ES-I3 (cell line): ENCODE data around the gene CAPS.
A peak's percentile ranks its signal among the peaks of the same experiment; 100 is the strongest.

Experiments
- H3K36me3 ChIP-seq: 2 replicates; pipeline ENCODE4 v1.6.1; 2013; ENCODE audit warnings: mild to moderate bottlenecking, low read length, control low read depth, moderate library complexity; ENCODE audit not compliant: insufficient read depth
- H3K4me1 ChIP-seq: 2 replicates; pipeline ENCODE4 v1.6.1; 2013; ENCODE audit warnings: mild to moderate bottlenecking, control low read depth, low read length; ENCODE audit not compliant: insufficient read depth
- H3K9ac ChIP-seq: 2 replicates; pipeline ENCODE4 v1.6.1; 2013; ENCODE audit warnings: low read depth, mild to moderate bottlenecking, low read length, moderate library complexity
- H3K9me3 ChIP-seq: 2 replicates; pipeline ENCODE4 v1.6.1; 2013; ENCODE audit warnings: mild to moderate bottlenecking, low read length, moderate library complexity; ENCODE audit not compliant: control insufficient read depth, insufficient read depth

Gene CAPS

GRCh38 chr19:5896365-5897076 lies 17.5 kb upstream of the CAPS start:
- Histone ChIP-seq H3K36me3 (no peaks in the 10 kb centered on the region), H3K9me3 (no peaks in the 10 kb centered on the region), H3K4me1 (peaks cover 8% of the 10 kb centered on the region; the same call in 1 of the 2 replicates), H3K9ac (no peak overlapping the region)

- H3K9ac ChIP-seq: no peak overlapping the region
- H3K4me1 ChIP-seq: peaks cover under 1% of the 10 kb centered on the region; the same call in 1 of the 2 replicates
- H3K9me3 ChIP-seq: no peaks in the 10 kb centered on the region
- H3K36me3 ChIP-seq: no peaks in the 10 kb centered on the region
These were observed 16.7 kb upstream of the CAPS start for GRCh38 chr19:5897189-5897969.

GRCh38 chr19:5899728-5900526 lies 14.1 kb upstream of the CAPS start:
- no peaks in the 10 kb centered on the region for H3K9me3 ChIP-seq
- no peaks in the 10 kb centered on the region for H3K36me3 ChIP-seq
- H3K4me1 ChIP-seq: no peaks in the 10 kb centered on the region
- no peak overlapping the region for H3K9ac ChIP-seq

- no peak overlapping the region for H3K9ac ChIP-seq
- H3K9me3 ChIP-seq: no peaks in the 10 kb centered on the region
- H3K36me3 ChIP-seq: no peaks in the 10 kb centered on the region
- no peaks in the 10 kb centered on the region for H3K4me1 ChIP-seq
These were observed 13.1 kb upstream of the CAPS start for GRCh38 chr19:5900976-5901375.

- Histone ChIP-seq H3K36me3 (no peaks in the 10 kb centered on the region), H3K4me1 (no peaks in the 10 kb centered on the region), H3K9me3 (no peaks in the 10 kb centered on the region), H3K9ac (peak overlapping the region; percentile 97)
These were observed 10.9 kb upstream of the CAPS start for GRCh38 chr19:5903056-5903623.

- H3K36me3 ChIP-seq: no peaks in the 10 kb centered on the region
- no peaks in the 10 kb centered on the region for H3K9me3 ChIP-seq
- H3K4me1 ChIP-seq: no peaks in the 10 kb centered on the region
- H3K9ac ChIP-seq: peak within 1 kb of the TSS; percentile 97
These were observed 10.3 kb upstream of the CAPS start, which contains the start of gene NDUFA11 for GRCh38 chr19:5903624-5904351. Gene NDUFA11 (minus strand): TSS chr19:5903790. CDS start chr19:5903708, 82 bp downstream.

GRCh38 chr19:5904352-5905113 lies 9.5 kb upstream of the CAPS start, which contains the start of gene VMAC:
Gene VMAC (plus strand): TSS chr19:5904872. CDS start chr19:5904891, 19 bp downstream.
- Histone ChIP-seq H3K9me3 (no peaks in the 10 kb centered on the region), H3K36me3 (no peaks in the 10 kb centered on the region), H3K4me1 (no peaks in the 10 kb centered on the region), H3K9ac (peak within 1 kb of the TSS; percentile 97)

GRCh38 chr19:5905114-5905778 lies 8.8 kb upstream of the CAPS start:
- H3K9me3 ChIP-seq: no peaks in the 10 kb centered on the region
- no peaks in the 10 kb centered on the region for H3K4me1 ChIP-seq
- H3K9ac ChIP-seq: peak overlapping the region; percentile 74
- H3K36me3 ChIP-seq: no peaks in the 10 kb centered on the region

- Histone ChIP-seq H3K9me3 (no peaks in the 10 kb centered on the region), H3K4me1 (no peaks in the 10 kb centered on the region), H3K36me3 (no peaks in the 10 kb centered on the region), H3K9ac (no peak overlapping the region)
These were observed 6.8 kb upstream of the CAPS start for GRCh38 chr19:5907241-5907640.

GRCh38 chr19:5908773-5909442 lies 5.1 kb upstream of the CAPS start:
- H3K36me3 ChIP-seq: no peaks in the 10 kb centered on the region
- no peak overlapping the region for H3K9ac ChIP-seq
- H3K4me1 ChIP-seq: no peaks in the 10 kb centered on the region
- H3K9me3 ChIP-seq: no peaks in the 10 kb centered on the region

- no peaks in the 10 kb centered on the region for H3K4me1 ChIP-seq
- H3K36me3 ChIP-seq: no peaks in the 10 kb centered on the region
- no peak overlapping the region for H3K9ac ChIP-seq
- H3K9me3 ChIP-seq: no peaks in the 10 kb centered on the region
These were observed 3.5 kb upstream of the CAPS start for GRCh38 chr19:5910638-5910907.

GRCh38 chr19:5911366-5911765 lies 2.7 kb upstream of the CAPS start:
- no peaks in the 10 kb centered on the region for H3K4me1 ChIP-seq
- H3K9me3 ChIP-seq: no peaks in the 10 kb centered on the region
- no peak overlapping the region for H3K9ac ChIP-seq
- no peaks in the 10 kb centered on the region for H3K36me3 ChIP-seq
